Panc1 (cell line): ENCODE measurements around the gene AKT3.

Experiments used
- CTCF ChIP-seq: fragments of 450-650 bp; IDR thresholded peaks from 2 replicates; pipeline ENCODE4 v1.5.1; 2017; ENCODE audit warnings: mild to moderate bottlenecking
- POLR2AphosphoS5 ChIP-seq: IDR thresholded peaks from 2 replicates; pipeline ENCODE4 v1.6.1; 2012; ENCODE audit warnings: mild to moderate bottlenecking, low read depth, low read length, moderate library complexity
- REST ChIP-seq, 2 experiments: IDR thresholded peaks; 2 replicates each; pipeline ENCODE4 v1.6.1; 2011 to 2012; ENCODE audit warnings: low read depth in 2 of 2, control low read depth in 1 of 2, low read length in 1 of 2, mild to moderate bottlenecking in 1 of 2, moderate library complexity in 1 of 2; ENCODE audit not compliant: insufficient read depth in 1 of 2

- TF ChIP-seq POLR2AphosphoS5 (no peak), CTCF (no peak), REST (IDR thresholded peaks at IDR 0.05; ENCODE audit: insufficient read depth in 1 of 2, low read depth in 2 of 2, low read length in 1 of 2) (no peak)
These were observed 270.0 kb downstream of the AKT3 start for GRCh38 chr1:243580072-243580471.
